H1 (cell line): ENCODE results near the gene SUSD6. TPM values are rescaled to one million over a fixed set of nuclear protein-coding genes. Genes with fewer than 3 reads are reported as not detected.

ENCODE experiments used
- CTCF ChIA-PET: fragments of 300-600 bp; sonication (Branson Sonifier 250); formaldehyde crosslinking; loops from one replicate; lab custom pipeline; 2021; ENCODE audit not compliant: partially characterized antibody; lab: Charles Lee
- POLR2A ChIA-PET: fragments of 300-600 bp; sonication (Branson Sonifier 250); formaldehyde crosslinking; loops from one replicate; lab custom pipeline; 2021; ENCODE audit warnings: inconsistent platforms; ENCODE audit not compliant: partially characterized antibody; lab: Charles Lee
- DNase-seq, 2 experiments: peaks; one replicate each; pipeline versions ENCODE4 v3.0.0 to v3.0.0-alpha.2; 2010 to 2022; ENCODE audit warnings: low spot score in 2 of 2, low read depth in 1 of 2, mixed read lengths in 1 of 2
- FAIRE-seq: peaks from 2 replicates; lab custom pipeline; 2011; peaks lifted over from hg19 to GRCh38; lab: Jason Lieb, UNC
- H2AFZ ChIP-seq: 2 replicates; pipeline ENCODE4 v1.8.1; 2012; ENCODE audit warnings: low read length, inconsistent platforms
- H2AK5ac ChIP-seq: 2 replicates; pipeline ENCODE4 v1.6.1; 2013; ENCODE audit warnings: low read depth, low read length
- H2BK120ac ChIP-seq: replicated peaks from 2 replicates; pipeline ENCODE3; 2013; ENCODE audit warnings: low read depth, low read length, inconsistent platforms
- H2BK12ac ChIP-seq: 2 replicates; pipeline ENCODE4 v1.6.1; 2013; ENCODE audit warnings: low read depth, low read length
- H2BK15ac ChIP-seq: 2 replicates; pipeline ENCODE4 v1.6.1; 2013; ENCODE audit warnings: low read length
- H2BK20ac ChIP-seq: 2 replicates; pipeline ENCODE4 v1.6.1; 2013; ENCODE audit warnings: low read length
- H2BK5ac ChIP-seq: 2 replicates; pipeline ENCODE4 v1.6.1; 2013; ENCODE audit warnings: low read depth, low read length
- H3K14ac ChIP-seq: 2 replicates; pipeline ENCODE4 v1.6.1; 2013; ENCODE audit warnings: inconsistent platforms; ENCODE audit not compliant: insufficient read length
- H3K18ac ChIP-seq: 2 replicates; pipeline ENCODE4 v1.6.1; 2013; ENCODE audit warnings: low read length; ENCODE audit errors: extremely low read depth
- H3K23ac ChIP-seq: 2 replicates; pipeline ENCODE4 v1.6.1; 2013; ENCODE audit warnings: inconsistent platforms; ENCODE audit not compliant: insufficient read length
- H3K23me2 ChIP-seq: 2 replicates; pipeline ENCODE4 v1.6.1; 2013; ENCODE audit warnings: low read depth, low read length
- H3K27ac ChIP-seq: 2 replicates; pipeline ENCODE4 v1.6.1; 2011; ENCODE audit warnings: low read depth, low read length, inconsistent platforms
- H3K27me3 ChIP-seq, 4 experiments: replicated peaks in 1 of 4; 1 replicate in 1 of 4; 2 replicates in 3 of 4; pipeline versions ENCODE4 v1.6.1 to v1.8.1; 2011 to 2013; ENCODE audit warnings: low read length in 3 of 4, mild to moderate bottlenecking in 3 of 4, inconsistent platforms in 2 of 4, mixed read lengths in 2 of 4, moderate library complexity in 1 of 4; ENCODE audit not compliant: control insufficient read depth in 3 of 4, insufficient read depth in 3 of 4; ENCODE audit errors: extremely low read depth in 1 of 4
- H3K36me3 ChIP-seq, 4 experiments: 2 replicates each; pipeline versions ENCODE4 v1.6.1 to v1.8.1; 2011 to 2013; ENCODE audit warnings: mild to moderate bottlenecking in 4 of 4, low read length in 3 of 4, moderate library complexity in 2 of 4, control low read depth in 1 of 4, inconsistent platforms in 1 of 4; ENCODE audit not compliant: insufficient read depth in 4 of 4, control insufficient read depth in 2 of 4
- H3K4ac ChIP-seq: replicated peaks from 2 replicates; pipeline ENCODE3; 2013; ENCODE audit warnings: low read length, low read depth, mixed read lengths, inconsistent platforms; ENCODE audit not compliant: insufficient read length
- H3K4me1 ChIP-seq, 4 experiments: replicated peaks in 1 of 4; 1 replicate in 1 of 4; 2 replicates in 3 of 4; pipeline versions ENCODE4 v1.6.1 to v1.8.1; 2011 to 2013; ENCODE audit warnings: low read length in 3 of 4, inconsistent platforms in 2 of 4, mixed read lengths in 1 of 4; ENCODE audit not compliant: insufficient read depth in 4 of 4, control insufficient read depth in 3 of 4
- H3K4me2 ChIP-seq, 2 experiments: 2 replicates each; pipeline versions ENCODE4 v1.6.1 to v1.8.1; 2011 to 2013; ENCODE audit warnings: low read depth in 2 of 2, low read length in 2 of 2, control low read depth in 1 of 2, inconsistent platforms in 1 of 2, mild to moderate bottlenecking in 1 of 2; ENCODE audit not compliant: insufficient read depth in 1 of 2
- H3K4me3 ChIP-seq, 4 experiments: fragments of 200-600, 300-600 bp in 1 of 4; sonication (generic), shearing (Covaris generic), sonication (Bioruptor Twin) in 1 of 4; 2 replicates each; pipeline versions ENCODE4 v1.5.1 to v1.8.1; 2011 to 2016; ENCODE audit warnings: low read length in 4 of 4, low read depth in 3 of 4, control low read depth in 2 of 4, inconsistent platforms in 2 of 4, mild to moderate bottlenecking in 2 of 4, mixed read lengths in 1 of 4, moderate library complexity in 1 of 4; ENCODE audit not compliant: insufficient read depth in 2 of 4; ENCODE audit errors: extremely low read depth in 1 of 4
- H3K56ac ChIP-seq: replicated peaks from 2 replicates; pipeline ENCODE3; 2013; ENCODE audit warnings: low read depth, mild to moderate bottlenecking, mixed read lengths, low read length, inconsistent platforms; ENCODE audit not compliant: insufficient read length
- H3K79me1 ChIP-seq: 2 replicates; pipeline ENCODE4 v1.6.1; 2013; ENCODE audit warnings: low read depth, low read length, control low read depth
- H3K79me2 ChIP-seq, 2 experiments: 2 replicates each; pipeline versions ENCODE4 v1.6.1 to v1.8.1; 2012 to 2013; ENCODE audit warnings: low read length in 2 of 2, mild to moderate bottlenecking in 2 of 2, inconsistent platforms in 1 of 2; ENCODE audit not compliant: insufficient read depth in 2 of 2, control insufficient read depth in 1 of 2
- H3K9ac ChIP-seq, 4 experiments: replicated peaks in 1 of 4; 1 replicate in 1 of 4; 2 replicates in 3 of 4; pipeline versions ENCODE4 v1.6.1 to v1.8.1; 2011 to 2013; ENCODE audit warnings: low read depth in 3 of 4, low read length in 3 of 4, control low read depth in 2 of 4, mild to moderate bottlenecking in 2 of 4, moderate library complexity in 2 of 4, inconsistent platforms in 1 of 4; ENCODE audit errors: extremely low read depth in 1 of 4
- H3K9me3 ChIP-seq, 2 experiments: 2 replicates each; pipeline versions ENCODE4 v1.6.1 to v1.8.1; 2012 to 2013; ENCODE audit warnings: mild to moderate bottlenecking in 2 of 2, moderate library complexity in 2 of 2, control low read depth in 1 of 2, inconsistent platforms in 1 of 2, low read depth in 1 of 2, low read length in 1 of 2, mixed read lengths in 1 of 2; ENCODE audit not compliant: insufficient read depth in 2 of 2
- H4K20me1 ChIP-seq, 2 experiments: replicated peaks in 1 of 2; 2 replicates each; pipeline versions ENCODE3 to v1.8.1; 2011 to 2013; ENCODE audit warnings: inconsistent platforms in 2 of 2, low read length in 2 of 2, mild to moderate bottlenecking in 1 of 2; ENCODE audit not compliant: insufficient read depth in 2 of 2, control insufficient read depth in 1 of 2
- H4K5ac ChIP-seq: 2 replicates; pipeline ENCODE4 v1.6.1; 2013; ENCODE audit warnings: low read length, low read depth, mixed read lengths, inconsistent platforms; ENCODE audit not compliant: insufficient read length
- H4K8ac ChIP-seq: 2 replicates; pipeline ENCODE4 v1.8.0; 2013; ENCODE audit warnings: mild to moderate bottlenecking, moderate library complexity, low read length, inconsistent platforms; ENCODE audit not compliant: insufficient read depth; ENCODE audit errors: extremely low read depth
- H4K91ac ChIP-seq: replicated peaks from 2 replicates; pipeline ENCODE3; 2013; ENCODE audit warnings: low read length, mixed read lengths, inconsistent platforms; ENCODE audit not compliant: insufficient read length
- ATF3 ChIP-seq: IDR thresholded peaks from 2 replicates; pipeline ENCODE4 v1.6.1; 2011; ENCODE audit warnings: low read depth, mild to moderate bottlenecking, low read length; ENCODE audit not compliant: insufficient read depth
- CBX8 ChIP-seq: fragments of 300-800, 300-1000 bp; sonication (generic); IDR thresholded peaks from 2 replicates; pipeline ENCODE4 v1.7.1; 2016; ENCODE audit warnings: low read depth, low read length, borderline replicate concordance
- CTBP2 ChIP-seq: IDR thresholded peaks from 2 replicates; pipeline ENCODE4 v1.7.0; 2011; ENCODE audit warnings: borderline replicate concordance, mild to moderate bottlenecking, moderate library complexity, mixed read lengths, low read length; ENCODE audit not compliant: insufficient read depth, insufficient read length
- HDAC6 ChIP-seq: IDR thresholded peaks from one replicate; pipeline ENCODE4 v1.7.1; 2012; ENCODE audit warnings: low read depth, mild to moderate bottlenecking, inconsistent platforms, low read length, moderate library complexity
- JUND ChIP-seq: IDR thresholded peaks from 2 replicates; pipeline ENCODE4 v1.6.1; 2011; ENCODE audit warnings: mild to moderate bottlenecking, improper control_type of control experiment, low read length
- RNF2 ChIP-seq: fragments of 200-900, 300-1000 bp; sonication (generic); IDR thresholded peaks from 2 replicates; pipeline ENCODE4 v1.7.1; 2016; ENCODE audit warnings: borderline replicate concordance, low read depth, mild to moderate bottlenecking, antibody characterized with exemption, low read length; ENCODE audit not compliant: poor library complexity, severe bottlenecking; ENCODE audit errors: missing control alignments
- SRF ChIP-seq: IDR thresholded peaks from 2 replicates; pipeline ENCODE4 v1.6.1; 2011; ENCODE audit warnings: mild to moderate bottlenecking, low read depth, low read length, moderate library complexity
- TAF7 ChIP-seq: optimal IDR thresholded peaks from 2 replicates; pipeline ENCODE3; 2011; ENCODE audit warnings: low read depth, mild to moderate bottlenecking, inconsistent platforms, low read length, moderate library complexity, borderline replicate concordance
- ZNF274 ChIP-seq: IDR thresholded peaks from 2 replicates; pipeline ENCODE4 v1.7.0; 2012; ENCODE audit warnings: low read length, borderline replicate concordance; ENCODE audit errors: extremely low read depth
- WGBS, 2 experiments: shearing (Covaris generic) in 1 of 2; methylation state at CpG; one replicate each; pipeline versions ENCODE4 v1.1.6 to v1.1.7; 2013 to 2015; ENCODE audit warnings: low lambda C conversion rate in 2 of 2, mixed read lengths in 2 of 2, inconsistent platforms in 1 of 2, low coverage in 1 of 2, missing lambda C conversion rate in 1 of 2; ENCODE audit not compliant: insufficient replicate concordance in 2 of 2, insufficient coverage in 1 of 2, insufficient read length in 1 of 2; ENCODE audit errors: extremely low coverage in 1 of 2, missing lambda C conversion rate in 1 of 2; 5-methylcytosine and 5-hydroxymethylcytosine counted together
- polyA plus RNA-seq, 7 experiments: library from polyadenylated mRNA; depleted of rRNA in 3 of 7; stranded (reverse) in 5 of 7; unstranded in 2 of 7; fragments of >200 nt in 5 of 7; fragments of 200-250 nt in 2 of 7; gene quantifications; 1 replicate in 5 of 7; 2 replicates in 1 of 7; 4 replicates in 1 of 7; pipeline versions ENCODE4 v1.2.1 to v1.2.3, GENCODE V29; 2011 to 2013; ENCODE audit warnings: missing spikeins in 2 of 7, mixed read lengths in 2 of 7
- total RNA-seq: library from RNA; stranded (reverse); fragmentation: NEBNext Ultra II Directional; extraction: Animal tissue kit (Norgen Biotek cat#: 25700); gene quantifications from 2 replicates; pipeline ENCODE4 v1.2.1, GENCODE V29; 2021
- TF ChIP-seq, protein P1 (sequence below): IDR thresholded peaks from 2 replicates; pipeline ENCODE4 v1.6.1; 2011; ENCODE audit warnings: low read length, improper control_type of control experiment

Gene SUSD6
- total and polyA plus RNA-seq, 2 of the 8 experiments (the other 6 are each of a cell fraction or from before 2014, with no cell fraction given) = 3.0 to 3.8 TPM

- Histone ChIP-seq H3K9me3 (no peaks in the 10 kb centered on the region), H4K5ac (no peak overlapping the region), H3K27me3 (no peaks in the 10 kb centered on the region), H2AK5ac (no peak overlapping the region), H3K79me1 (no peaks in the 10 kb centered on the region), H3K18ac (no peak overlapping the region), H2BK12ac (no peak overlapping the region), H2AFZ (no peak overlapping the region), H3K4ac (no peak overlapping the region), H2BK20ac (no peak overlapping the region), H2BK5ac (no peak overlapping the region), H3K56ac (no peak overlapping the region), H3K4me3 (no peak overlapping the region), H3K23ac (no peak overlapping the region), H3K79me2 (no peaks in the 10 kb centered on the region), H3K36me3 (no peaks in the 10 kb centered on the region), H3K9ac (no peak overlapping the region), H3K14ac (no peak overlapping the region), H4K8ac (no peak overlapping the region), H3K4me2 (no peak overlapping the region), H3K4me1 (peaks cover 0 to 4% (median 0%) of the 10 kb centered on the region in 4 experiments; a peak in 2 of 7 replicates), H4K20me1 (no peaks in the 10 kb centered on the region), H2BK120ac (no peak overlapping the region), H3K27ac (no peak overlapping the region), H3K23me2 (no peaks in the 10 kb centered on the region), H4K91ac (no peak overlapping the region), H2BK15ac (no peak overlapping the region; the same call in 1 of the 2 replicates)
- TF ChIP-seq CTBP2 = no peak
- TF ChIP-seq JUND = no peak
- TF ChIP-seq, protein P1, sequence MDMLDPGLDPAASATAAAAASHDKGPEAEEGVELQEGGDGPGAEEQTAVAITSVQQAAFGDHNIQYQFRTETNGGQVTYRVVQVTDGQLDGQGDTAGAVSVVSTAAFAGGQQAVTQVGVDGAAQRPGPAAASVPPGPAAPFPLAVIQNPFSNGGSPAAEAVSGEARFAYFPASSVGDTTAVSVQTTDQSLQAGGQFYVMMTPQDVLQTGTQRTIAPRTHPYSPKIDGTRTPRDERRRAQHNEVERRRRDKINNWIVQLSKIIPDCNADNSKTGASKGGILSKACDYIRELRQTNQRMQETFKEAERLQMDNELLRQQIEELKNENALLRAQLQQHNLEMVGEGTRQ = no peak
- TF ChIP-seq CBX8 = no peak
- no peak for TF ChIP-seq ZNF274
- no peak for TF ChIP-seq TAF7
- TF ChIP-seq RNF2 = no peak
- TF ChIP-seq HDAC6 = no peak
- TF ChIP-seq SRF = no peak
- TF ChIP-seq ATF3 = no peak
- 89% methylated on average over 4 of the region's 4 CpGs; no CpG with 5 or more reads in 1 of the 2 experiments for WGBS, 2 experiments
- no peak for FAIRE-seq
- no peak for DNase-seq
- ChIA-PET POLR2A (interaction anchor here (0.8 kb wide), 1 partner anchor 127 kb away, joined by 3 read pairs; no protein-coding TSS in a partner anchor), CTCF (interaction anchor here (1.3 to 5.0 kb wide), 7 partner anchors 11 to 220 kb away, joined by 3 to 47 read pairs (median 7); no protein-coding TSS in a partner anchor)
These were observed 28.6 kb upstream of the SUSD6 start for GRCh38 chr14:69582829-69583228.
